Measurements from ENCODE around the gene CDC42.

DNA sequence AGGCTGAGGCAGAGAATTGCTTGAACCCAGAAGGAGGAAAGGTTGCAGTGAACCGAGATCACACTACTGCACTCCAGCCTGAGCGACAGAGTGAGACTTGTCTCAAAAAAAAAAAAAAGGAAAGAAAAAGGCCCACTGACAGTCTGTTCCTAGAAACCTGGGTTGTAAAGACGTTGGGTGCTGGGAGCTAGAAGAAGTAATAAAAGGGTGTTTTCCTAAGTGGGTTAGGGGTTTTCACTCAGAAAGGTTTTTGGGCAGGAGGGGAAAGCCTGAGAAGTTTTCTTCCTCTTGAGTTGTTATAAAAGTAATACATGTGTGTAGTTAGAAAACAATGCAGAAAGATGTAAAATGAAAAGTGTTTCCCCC is 25.6 kb upstream of the CDC42 start:
- TF ChIP-seq, protein P1, sequence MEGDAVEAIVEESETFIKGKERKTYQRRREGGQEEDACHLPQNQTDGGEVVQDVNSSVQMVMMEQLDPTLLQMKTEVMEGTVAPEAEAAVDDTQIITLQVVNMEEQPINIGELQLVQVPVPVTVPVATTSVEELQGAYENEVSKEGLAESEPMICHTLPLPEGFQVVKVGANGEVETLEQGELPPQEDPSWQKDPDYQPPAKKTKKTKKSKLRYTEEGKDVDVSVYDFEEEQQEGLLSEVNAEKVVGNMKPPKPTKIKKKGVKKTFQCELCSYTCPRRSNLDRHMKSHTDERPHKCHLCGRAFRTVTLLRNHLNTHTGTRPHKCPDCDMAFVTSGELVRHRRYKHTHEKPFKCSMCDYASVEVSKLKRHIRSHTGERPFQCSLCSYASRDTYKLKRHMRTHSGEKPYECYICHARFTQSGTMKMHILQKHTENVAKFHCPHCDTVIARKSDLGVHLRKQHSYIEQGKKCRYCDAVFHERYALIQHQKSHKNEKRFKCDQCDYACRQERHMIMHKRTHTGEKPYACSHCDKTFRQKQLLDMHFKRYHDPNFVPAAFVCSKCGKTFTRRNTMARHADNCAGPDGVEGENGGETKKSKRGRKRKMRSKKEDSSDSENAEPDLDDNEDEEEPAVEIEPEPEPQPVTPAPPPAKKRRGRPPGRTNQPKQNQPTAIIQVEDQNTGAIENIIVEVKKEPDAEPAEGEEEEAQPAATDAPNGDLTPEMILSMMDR (conservative IDR thresholded peaks at IDR 0.05; ENCODE audit: low read depth, low read length) = no peak
- no peak for TF ChIP-seq EZH2 (IDR thresholded peaks at IDR 0.05; ENCODE audit: borderline replicate concordance, low read depth, low read length, poor library complexity, severe bottlenecking)
